HFFc6 (cell line): ENCODE data around the gene NME2. TPM values are rescaled to one million over a fixed set of nuclear protein-coding genes. Genes with fewer than 3 reads are reported as not detected.

ENCODE experiments used
- DNase-seq: peaks from one replicate; pipeline ENCODE4 v3.0.0-alpha.2; 2018
- H3K27ac Mint-ChIP-seq: 2 replicates; pipeline ENCODE4 v1.8.0; 2020; ENCODE audit warnings: mild to moderate bottlenecking, mixed read lengths
- H3K27me3 Mint-ChIP-seq: 2 replicates; pipeline ENCODE4 v1.8.0; 2021; ENCODE audit warnings: mild to moderate bottlenecking, moderate library complexity, mixed read lengths; ENCODE audit not compliant: insufficient read depth
- H3K36me3 Mint-ChIP-seq: 2 replicates; pipeline ENCODE4 v1.8.0; 2021; ENCODE audit warnings: low read depth, mixed read lengths
- H3K4me1 Mint-ChIP-seq: 2 replicates; pipeline ENCODE4 v1.8.0; 2020; ENCODE audit warnings: low read depth, mixed read lengths
- H3K4me3 Mint-ChIP-seq: 2 replicates; pipeline ENCODE4 v1.8.0; 2020; ENCODE audit warnings: mild to moderate bottlenecking, moderate library complexity, mixed read lengths
- H3K9me3 Mint-ChIP-seq: 2 replicates; pipeline ENCODE4 v1.8.0; 2020; ENCODE audit warnings: mild to moderate bottlenecking, mixed read lengths
- long read RNA-seq: library from polyadenylated mRNA; unstranded; transcript quantifications from one replicate; pipeline ENCODE4 v2.0.0, GENCODE V29; 2019
- total RNA-seq, 6 experiments: library from RNA; stranded (reverse); fragmentation: NEBNext Ultra II Directional; extraction: Animal tissue kit (Norgen Biotek cat#: 25700); gene quantifications; 2 replicates in 1 of 6; 3 replicates in 5 of 6; pipeline ENCODE4 v1.2.3, GENCODE V29; 2021
- TF ChIP-seq, protein P1 (sequence below): fragments of 200-600 bp; sonication (generic); IDR thresholded peaks from 2 replicates; pipeline ENCODE4 v1.5.0; 2021; ENCODE audit warnings: antibody characterized with exemption, mild to moderate bottlenecking

The NME2 gene
- 100 to 1,000 TPM; 709 to 868 (median 778) TPM for total RNA-seq
- long read RNA-seq, transcript NME2-205 (5 exons, 826 nt), result major isoform, 376 of 845 reads
- long read RNA-seq, transcript NME2-202 (4 exons, 866 nt), result minor isoform, 177 of 845 reads
- long read RNA-seq, transcript NME2-204 (5 exons, 749 nt), result minor isoform, 244 of 845 reads
- long read RNA-seq, transcript NME2-201 (4 exons, 568 nt), result minor isoform, 9 of 845 reads
- long read RNA-seq, partial matches to known transcripts, result 7 of 845 reads
- long read RNA-seq, other reads (novel, unspliced or antisense), result 22 of 845 reads

DNA sequence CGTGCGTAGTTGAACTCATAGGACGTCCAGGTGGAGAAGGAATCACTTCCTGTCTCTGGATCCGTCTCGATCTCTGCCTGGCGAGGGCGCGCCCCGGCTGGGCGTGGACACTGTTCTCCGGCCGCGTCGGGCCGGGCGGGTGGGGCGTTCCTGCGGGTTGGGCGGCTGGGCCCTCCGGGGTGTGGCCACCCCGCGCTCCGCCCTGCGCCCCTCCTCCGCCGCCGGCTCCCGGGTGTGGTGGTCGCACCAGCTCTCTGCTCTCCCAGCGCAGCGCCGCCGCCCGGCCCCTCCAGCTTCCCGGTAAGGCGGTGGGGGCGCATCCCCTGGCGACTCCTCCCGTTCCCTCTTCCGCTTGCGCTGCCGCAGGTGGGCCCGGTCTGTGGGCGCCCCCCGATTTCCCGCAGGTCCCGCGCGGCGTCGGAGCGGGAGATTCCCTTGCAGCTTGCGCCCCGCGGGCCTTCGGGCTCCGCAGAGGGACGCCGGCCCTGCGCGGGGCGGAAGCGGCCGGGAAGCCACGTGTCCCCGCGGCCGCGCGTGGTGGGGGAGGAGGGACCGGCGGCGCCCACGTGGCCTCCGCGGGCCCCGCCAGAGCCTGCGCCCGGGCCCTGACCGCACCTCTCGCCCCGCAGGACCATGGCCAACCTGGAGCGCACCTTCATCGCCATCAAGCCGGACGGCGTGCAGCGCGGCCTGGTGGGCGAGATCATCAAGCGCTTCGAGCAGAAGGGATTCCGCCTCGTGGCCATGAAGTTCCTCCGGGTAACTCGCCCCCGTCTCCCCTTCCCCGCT, at the start of gene NME2:
Gene NME2, plus strand, starts transcription at position 214 of the 789 bp plus-strand sequence. Its CDS starts 420 bp downstream, at position 634.
- DNase-seq, result peak; percentile 79
- TF ChIP-seq, protein P1, sequence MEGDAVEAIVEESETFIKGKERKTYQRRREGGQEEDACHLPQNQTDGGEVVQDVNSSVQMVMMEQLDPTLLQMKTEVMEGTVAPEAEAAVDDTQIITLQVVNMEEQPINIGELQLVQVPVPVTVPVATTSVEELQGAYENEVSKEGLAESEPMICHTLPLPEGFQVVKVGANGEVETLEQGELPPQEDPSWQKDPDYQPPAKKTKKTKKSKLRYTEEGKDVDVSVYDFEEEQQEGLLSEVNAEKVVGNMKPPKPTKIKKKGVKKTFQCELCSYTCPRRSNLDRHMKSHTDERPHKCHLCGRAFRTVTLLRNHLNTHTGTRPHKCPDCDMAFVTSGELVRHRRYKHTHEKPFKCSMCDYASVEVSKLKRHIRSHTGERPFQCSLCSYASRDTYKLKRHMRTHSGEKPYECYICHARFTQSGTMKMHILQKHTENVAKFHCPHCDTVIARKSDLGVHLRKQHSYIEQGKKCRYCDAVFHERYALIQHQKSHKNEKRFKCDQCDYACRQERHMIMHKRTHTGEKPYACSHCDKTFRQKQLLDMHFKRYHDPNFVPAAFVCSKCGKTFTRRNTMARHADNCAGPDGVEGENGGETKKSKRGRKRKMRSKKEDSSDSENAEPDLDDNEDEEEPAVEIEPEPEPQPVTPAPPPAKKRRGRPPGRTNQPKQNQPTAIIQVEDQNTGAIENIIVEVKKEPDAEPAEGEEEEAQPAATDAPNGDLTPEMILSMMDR, result no peak
- H3K27me3 Mint-ChIP-seq, result peaks cover 1% of the 10 kb centered on the region
- H3K36me3 Mint-ChIP-seq, result peaks cover 42% of the 10 kb centered on the region
- peaks cover 40% of the 10 kb centered on the region for H3K4me1 Mint-ChIP-seq
- H3K27ac Mint-ChIP-seq, result peak within 1 kb of the TSS; percentile 97
- H3K4me3 Mint-ChIP-seq, result peak within 1 kb of the TSS; percentile 92
- no peaks in the 10 kb centered on the region for H3K9me3 Mint-ChIP-seq

DNA sequence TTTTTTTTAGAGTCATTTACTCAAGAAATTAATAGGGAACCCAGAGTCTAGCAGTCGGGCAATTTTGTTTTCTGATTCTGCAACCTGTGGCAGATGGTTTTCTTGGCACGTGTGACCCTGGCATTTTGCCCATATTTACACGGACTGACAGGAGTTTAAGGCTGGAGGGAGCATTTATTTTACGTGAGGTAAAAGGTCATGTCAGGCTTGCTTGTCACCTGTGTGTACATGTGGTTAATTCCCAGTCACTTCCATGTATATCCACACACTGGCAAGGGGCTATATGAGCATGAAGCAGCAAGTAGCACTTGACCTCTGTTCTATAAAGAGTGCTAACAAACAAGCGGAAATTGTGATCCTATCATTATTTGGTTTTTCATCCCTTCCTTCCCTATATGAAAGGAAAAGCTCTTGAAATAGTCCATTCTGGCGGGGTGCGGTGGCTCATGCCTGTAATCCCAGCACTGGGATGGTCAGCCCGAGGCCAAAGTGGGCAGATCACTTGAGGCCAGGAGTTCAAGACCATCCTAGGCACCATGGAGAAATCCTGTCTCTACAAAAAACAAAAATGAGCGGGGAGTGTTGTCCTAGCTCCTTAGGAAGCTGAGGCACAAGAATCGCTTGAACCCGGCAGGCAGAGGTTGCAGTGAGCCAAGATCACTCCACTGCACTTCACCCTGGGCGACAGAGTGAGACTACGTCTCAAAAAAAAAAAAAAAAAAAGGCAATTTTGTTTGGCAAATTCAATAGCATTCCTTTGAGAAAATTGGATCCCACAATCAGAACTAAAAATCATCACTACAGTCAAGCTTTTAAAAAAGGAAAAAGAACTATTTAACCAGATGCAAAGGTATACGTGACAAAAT, 47.6 kb upstream of the NME2 start:
- H3K4me1 Mint-ChIP-seq, result peaks cover 47% of the 10 kb centered on the region
- no peaks in the 10 kb centered on the region for H3K36me3 Mint-ChIP-seq
- no peaks in the 10 kb centered on the region for H3K9me3 Mint-ChIP-seq
- TF ChIP-seq, protein P1, result no peak
- H3K4me3 Mint-ChIP-seq, result peak overlapping the region; percentile 98
- no peak for DNase-seq
- H3K27me3 Mint-ChIP-seq, result peaks cover 5% of the 10 kb centered on the region; the same call in 1 of the 2 replicates
- no peak overlapping the region for H3K27ac Mint-ChIP-seq

DNA sequence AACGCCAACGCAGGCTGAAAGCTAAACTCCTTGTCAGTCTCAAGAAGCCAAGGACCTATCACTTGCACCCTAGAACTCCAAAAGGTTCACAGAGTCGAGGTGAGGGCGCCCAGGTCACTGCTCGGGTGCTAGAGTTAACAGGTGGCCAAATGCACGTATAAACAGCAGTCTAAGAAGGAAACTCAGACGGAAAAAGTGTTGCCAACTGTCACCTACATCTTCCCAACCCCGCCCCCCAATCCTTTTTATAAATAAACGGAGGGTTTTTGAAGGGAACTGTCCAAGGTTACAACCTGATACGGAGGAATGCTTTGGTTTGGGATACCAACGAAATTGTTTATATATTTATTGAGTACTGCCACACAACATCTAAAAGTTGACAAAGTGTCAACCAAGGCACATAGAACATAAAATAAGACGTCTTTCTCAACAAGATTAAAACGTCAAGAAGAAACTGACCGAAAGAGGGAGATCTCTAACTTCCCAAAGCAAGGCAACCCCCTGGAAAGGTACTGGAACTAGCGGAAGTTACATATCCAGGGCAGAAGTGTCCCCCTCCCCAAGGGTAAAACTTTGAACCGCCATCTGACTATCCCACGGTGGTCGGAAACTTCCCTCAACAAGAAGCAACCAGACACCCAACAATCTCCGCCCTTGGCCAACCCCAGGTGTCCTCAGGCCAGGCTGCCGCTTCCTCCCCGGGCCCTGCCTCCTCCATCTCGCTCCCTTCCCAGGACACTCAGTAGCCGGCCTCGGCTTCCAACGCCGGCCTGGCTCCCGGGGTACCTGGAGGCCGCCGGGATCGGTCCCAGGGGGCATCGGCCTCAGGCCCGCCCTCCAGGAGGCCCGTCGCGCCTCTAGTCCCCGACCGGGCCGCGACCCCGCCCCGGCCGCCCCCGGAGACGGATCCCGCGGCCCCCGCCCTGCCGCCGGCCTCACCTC, 46.5 kb upstream of the NME2 start:
- TF ChIP-seq, protein P1, result peak; percentile 44
- Mint-ChIP-seq H3K4me1 (peaks cover 47% of the 10 kb centered on the region), H3K27me3 (peaks cover 5% of the 10 kb centered on the region; the same call in 1 of the 2 replicates), H3K9me3 (no peaks in the 10 kb centered on the region), H3K27ac (peak overlapping the region; percentile 96), H3K4me3 (peak overlapping the region; percentile 98), H3K36me3 (no peaks in the 10 kb centered on the region)
- peak; percentile 10 for DNase-seq

DNA sequence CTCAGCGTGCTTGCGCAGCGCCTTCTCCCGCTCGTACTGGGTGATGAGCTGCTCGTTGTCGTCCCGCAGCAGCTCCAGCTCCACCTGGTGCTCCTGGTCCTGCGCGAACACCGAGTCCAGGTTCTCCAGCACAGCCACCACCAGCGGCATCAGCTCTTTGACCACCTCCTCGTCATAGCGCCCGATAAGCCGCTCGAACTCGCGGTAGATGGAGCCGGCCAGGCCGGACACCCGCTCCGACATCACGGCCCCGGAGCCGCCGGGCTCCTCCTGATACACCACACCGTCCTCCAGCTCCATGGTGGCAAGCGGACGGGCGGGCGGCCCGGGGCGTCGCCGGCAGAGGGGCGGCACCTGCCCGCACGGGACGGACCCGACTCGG, 45.9 kb upstream of the NME2 start:
- Mint-ChIP-seq H3K4me1 (peaks cover 47% of the 10 kb centered on the region), H3K27ac (peak overlapping the region; percentile 96), H3K9me3 (no peaks in the 10 kb centered on the region), H3K27me3 (peaks cover 5% of the 10 kb centered on the region; the same call in 1 of the 2 replicates), H3K4me3 (peak overlapping the region; percentile 98), H3K36me3 (no peaks in the 10 kb centered on the region)
- TF ChIP-seq, protein P1, result no peak
- DNase-seq, result peak; percentile 22
